ENCODE results near the gene C1orf167.
"Not testable (repeated sequence)": the region's sequence is repeated elsewhere in the genome, so short reads cannot be mapped to it uniquely, and the experiment has no call there.

The C1orf167 gene

GRCh38 chr1:11800756-11801433, 38.9 kb downstream of the C1orf167 start:
- DNase-seq (ENCODE audit: low read depth) = no peak

GRCh38 chr1:11802616-11802972, 40.6 kb downstream of the C1orf167 start:
- no peak for DNase-seq (ENCODE audit: low read depth)

DNA sequence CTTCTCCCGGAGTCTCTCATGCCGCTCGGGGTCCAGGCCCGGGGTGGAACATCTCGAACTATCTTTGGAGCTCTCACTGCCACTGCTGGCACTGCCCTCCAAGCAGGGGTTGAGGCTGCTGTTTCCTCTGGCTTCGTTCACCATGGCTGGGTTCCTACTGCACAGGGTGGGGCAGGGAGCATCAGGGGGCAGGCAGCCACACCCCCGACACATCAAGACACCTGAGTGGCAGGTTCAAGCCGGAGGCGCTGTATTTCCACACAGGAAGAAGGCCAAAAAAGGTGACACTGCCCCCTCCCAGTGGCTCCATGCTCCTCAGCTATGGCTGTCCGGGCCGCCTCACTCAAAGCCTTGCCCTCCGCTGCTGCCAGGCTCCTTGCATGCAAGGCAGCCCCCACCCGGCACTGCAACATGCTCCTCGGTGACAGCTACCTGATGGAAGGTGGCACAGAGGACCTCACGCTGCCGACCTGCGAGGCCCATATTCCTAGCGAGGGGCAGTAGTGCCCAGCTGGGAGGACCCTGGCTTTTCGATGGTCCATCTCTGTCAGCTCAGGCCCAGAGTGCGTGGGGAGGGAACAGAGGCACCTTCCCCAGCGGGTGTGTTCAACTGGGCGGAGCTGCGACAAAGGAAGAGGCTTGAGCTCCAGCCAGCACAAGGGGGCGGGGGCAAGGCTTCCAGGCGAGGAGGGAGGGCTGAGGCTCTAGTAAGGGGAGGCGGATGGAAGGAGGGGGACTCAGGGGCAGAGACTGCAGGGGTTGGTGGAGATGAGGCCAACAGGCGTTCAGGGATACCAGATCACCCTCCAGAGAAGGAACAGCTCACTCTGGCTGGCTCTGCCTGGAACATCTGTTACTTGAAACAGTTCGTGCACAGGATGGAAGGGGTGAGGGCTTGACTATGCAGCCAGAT, 41.2 kb downstream of the C1orf167 start:
- peak; percentile 45 for DNase-seq (ENCODE audit: low read depth)

- DNase-seq (ENCODE audit: low read depth) = not testable (repeated sequence)
These were observed 42.1 kb downstream of the C1orf167 start for GRCh38 chr1:11803924-11804665.

DNA sequence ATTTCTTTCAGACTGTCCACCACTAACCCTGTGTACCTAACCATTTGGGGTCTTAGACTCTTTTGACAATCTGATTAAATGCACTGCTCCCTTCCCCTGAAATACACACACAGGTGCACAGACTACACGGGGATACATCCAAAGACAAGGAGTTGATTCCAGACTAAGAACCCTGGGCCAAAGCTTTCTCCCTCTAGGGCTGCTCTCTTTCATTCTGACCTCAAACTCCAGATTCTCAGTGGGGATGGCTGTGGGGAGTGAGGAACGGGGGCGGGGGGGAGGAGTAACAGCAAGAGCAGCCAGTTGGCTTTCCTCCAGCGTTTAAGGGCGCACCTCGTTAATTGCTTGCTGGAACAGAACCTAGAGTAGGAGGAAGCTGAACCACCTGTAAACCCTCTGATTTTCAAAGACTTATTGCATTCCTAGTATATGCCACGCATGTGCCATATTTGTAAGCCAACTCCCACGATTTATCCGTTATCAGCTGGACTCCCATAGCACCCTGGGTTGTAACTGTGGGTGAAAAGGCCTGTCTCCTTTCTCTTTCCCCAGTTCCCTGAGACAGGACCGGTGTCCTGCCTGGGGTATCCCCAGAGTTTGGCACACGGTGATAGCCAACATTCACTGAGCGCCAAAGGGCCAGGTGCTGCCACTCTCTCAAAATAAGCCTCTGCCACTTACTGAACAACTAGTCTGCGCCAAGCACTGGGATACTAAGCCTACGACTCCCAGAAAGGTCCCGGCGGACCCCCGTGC, 42.9 kb downstream of the C1orf167 start:
- no peak for DNase-seq (ENCODE audit: low read depth)

GRCh38 chr1:11805422-11806306, 43.7 kb downstream of the C1orf167 start, which contains the start of the genes CLCN6 and MTHFR:
Gene CLCN6 (plus strand): TSS chr1:11806191. CDS start chr1:11806263, 72 bp downstream.
Gene MTHFR (minus strand): TSS chr1:11805964. CDS start chr1:11803116, 2,848 bp downstream.
- peak; percentile 98 for DNase-seq (ENCODE audit: low read depth)

GRCh38 chr1:11806307-11806936, 44.4 kb downstream of the C1orf167 start:
- no peak for DNase-seq (ENCODE audit: low read depth)

GRCh38 chr1:11807133-11807532, 45.1 kb downstream of the C1orf167 start:
- DNase-seq (ENCODE audit: low read depth) = no peak

DNA sequence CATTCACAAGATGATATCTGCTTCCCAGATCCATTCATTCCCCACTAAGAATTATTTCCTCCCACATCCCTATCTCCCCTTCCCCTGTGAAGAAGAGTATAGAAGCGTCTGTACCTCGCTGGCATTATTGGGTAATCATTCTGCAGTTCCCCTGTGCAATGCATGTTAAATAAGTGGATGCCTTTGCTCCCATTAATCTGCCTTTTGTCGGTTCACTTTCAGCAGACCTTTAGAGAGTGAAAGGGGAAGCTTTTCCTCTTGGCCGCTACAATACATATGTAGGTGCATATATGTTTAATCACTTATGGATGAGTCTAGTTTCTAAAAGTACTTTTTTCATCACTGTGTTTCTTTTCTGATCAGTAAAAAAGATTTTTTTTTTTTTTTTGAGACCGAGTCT, 51.0 kb downstream of the C1orf167 start:
- DNase-seq (ENCODE audit: low read depth) = no peak

GRCh38 chr1:11817192-11817591, 55.2 kb downstream of the C1orf167 start:
- DNase-seq (ENCODE audit: low read depth) = no peak

GRCh38 chr1:11822091-11822490, 60.1 kb downstream of the C1orf167 start:
- no peak for DNase-seq (ENCODE audit: low read depth)

GRCh38 chr1:11823366-11824137, 61.6 kb downstream of the C1orf167 start:
- no peak for DNase-seq (ENCODE audit: low read depth)

DNA sequence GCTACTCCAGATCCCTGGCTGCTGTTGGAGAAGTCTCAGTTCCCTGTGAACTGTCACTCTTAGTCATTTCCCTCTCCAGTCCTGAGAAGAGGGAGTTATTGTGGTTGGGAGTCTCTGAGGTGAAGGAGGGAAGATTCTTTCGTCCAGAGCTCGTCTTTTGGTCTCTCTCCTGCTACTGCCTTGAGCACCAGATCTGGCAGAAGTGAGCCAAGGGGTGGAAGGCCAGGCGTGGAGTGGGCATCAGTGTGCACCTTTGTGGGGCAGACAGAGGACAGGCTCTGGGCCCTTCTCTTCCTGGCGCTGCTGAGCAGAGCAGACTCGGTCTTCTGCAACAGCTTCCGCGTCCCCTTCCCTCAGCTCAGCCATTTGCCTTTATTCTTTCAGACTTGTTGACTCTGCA, 63.1 kb downstream of the C1orf167 start:
- no peak for DNase-seq (ENCODE audit: low read depth)

DNA sequence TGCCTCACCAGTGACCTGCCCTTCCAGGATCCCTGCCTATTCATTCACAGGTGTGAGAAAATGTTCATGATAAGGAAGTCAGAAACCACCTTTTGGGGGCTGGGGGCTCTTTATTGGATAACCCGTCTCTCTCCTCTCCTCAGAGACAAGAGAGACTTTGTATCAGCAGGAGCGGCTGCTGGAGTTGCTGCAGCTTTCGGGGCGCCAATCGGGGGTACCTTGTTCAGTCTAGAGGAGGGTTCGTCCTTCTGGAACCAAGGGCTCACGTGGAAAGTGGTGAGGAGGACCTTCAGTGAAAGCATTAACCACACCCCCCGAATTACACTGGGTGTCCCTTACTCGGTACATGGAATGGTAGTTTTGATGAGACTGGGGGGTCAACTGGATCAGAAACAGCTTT, 65.0 kb downstream of the C1orf167 start:
- no peak for DNase-seq (ENCODE audit: low read depth)

GRCh38 chr1:11828511-11828910, 66.5 kb downstream of the C1orf167 start:
- DNase-seq (ENCODE audit: low read depth) = no peak

GRCh38 chr1:11831945-11832725, 70.1 kb downstream of the C1orf167 start:
- DNase-seq (ENCODE audit: low read depth) = no peak

GRCh38 chr1:11833497-11833896, 71.5 kb downstream of the C1orf167 start:
- DNase-seq (ENCODE audit: low read depth) = no peak

- no peak for DNase-seq (ENCODE audit: low read depth)
These were observed 71.9 kb downstream of the C1orf167 start for GRCh38 chr1:11833900-11834299.

All from activated T-helper 9 cell treated with anti-CD3 and anti-CD28 coated beads, Interleukin-2, amount 50 U/mL, for 16 hours (primary cell).